ENCODE measurements around the gene CDRT4.
"Not testable (repeated sequence)": the region's sequence is repeated elsewhere in the genome, so short reads cannot be mapped to it uniquely, and the experiment has no call there.

Gene CDRT4

GRCh38 chr17:15511142-15511541 lies 43.7 kb upstream of the CDRT4 start:
- no peak overlapping the region for H3K4me3 ChIP-seq
- TF ChIP-seq CTCF (IDR thresholded peaks at IDR 0.05), result no peak
- peak overlapping the region; percentile 30 to 38 for H3K27ac ChIP-seq
- DNase-seq (ENCODE audit: low spot score), result no peak

GRCh38 chr17:15510361-15510760 lies 42.9 kb upstream of the CDRT4 start:
- TF ChIP-seq CTCF (IDR thresholded peaks at IDR 0.05), result no peak
- Histone ChIP-seq H3K27ac (peak overlapping the region; percentile 38 to 48), H3K4me3 (no peak overlapping the region)
- no peak for DNase-seq (ENCODE audit: low spot score)

- no peak for TF ChIP-seq CTCF (IDR thresholded peaks at IDR 0.05)
- peak overlapping the region; percentile 70 to 79 for H3K27ac ChIP-seq
- no peak overlapping the region for H3K4me3 ChIP-seq
- DNase-seq (ENCODE audit: low spot score), result no peak
Measured at GRCh38 chr17:15509095-15509494, 41.7 kb upstream of the CDRT4 start.

- TF ChIP-seq CTCF (IDR thresholded peaks at IDR 0.05), result no peak
- no peak overlapping the region for H3K4me3 ChIP-seq
- peak overlapping the region; percentile 70 to 79 for H3K27ac ChIP-seq
- DNase-seq (ENCODE audit: low spot score), result no peak
Measured at GRCh38 chr17:15508466-15508865, 41.0 kb upstream of the CDRT4 start.

GRCh38 chr17:15507896-15508295 lies 40.5 kb upstream of the CDRT4 start:
- H3K4me3 ChIP-seq, result no peak overlapping the region
- TF ChIP-seq CTCF (IDR thresholded peaks at IDR 0.05), result no peak
- peak overlapping the region; percentile 70 to 79 for H3K27ac ChIP-seq
- DNase-seq (ENCODE audit: low spot score), result no peak

DNA sequence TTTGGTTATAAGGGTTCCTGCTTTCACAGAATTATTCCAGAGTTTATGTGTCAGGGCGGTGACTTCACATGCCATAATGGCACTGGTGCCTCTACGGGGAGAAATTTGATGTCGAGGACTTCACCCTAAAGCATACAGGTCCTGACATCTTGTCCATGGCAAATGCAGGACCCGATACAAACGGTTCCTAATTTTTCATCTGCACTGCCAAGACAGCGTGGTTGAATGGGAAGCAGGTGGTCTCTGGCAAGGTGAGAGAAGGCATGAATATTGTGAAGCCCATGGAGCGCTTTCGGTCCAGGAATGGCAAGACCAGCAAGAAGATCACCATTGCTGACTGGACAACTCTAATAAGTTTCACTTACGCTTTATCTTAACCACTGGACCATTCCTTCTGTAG lies 39.6 kb upstream of the CDRT4 start:
- TF ChIP-seq CTCF (IDR thresholded peaks at IDR 0.05), result no peak
- Histone ChIP-seq H3K4me3 (no peak overlapping the region), H3K27ac (no peak overlapping the region)
- DNase-seq (ENCODE audit: low spot score), result no peak

DNA sequence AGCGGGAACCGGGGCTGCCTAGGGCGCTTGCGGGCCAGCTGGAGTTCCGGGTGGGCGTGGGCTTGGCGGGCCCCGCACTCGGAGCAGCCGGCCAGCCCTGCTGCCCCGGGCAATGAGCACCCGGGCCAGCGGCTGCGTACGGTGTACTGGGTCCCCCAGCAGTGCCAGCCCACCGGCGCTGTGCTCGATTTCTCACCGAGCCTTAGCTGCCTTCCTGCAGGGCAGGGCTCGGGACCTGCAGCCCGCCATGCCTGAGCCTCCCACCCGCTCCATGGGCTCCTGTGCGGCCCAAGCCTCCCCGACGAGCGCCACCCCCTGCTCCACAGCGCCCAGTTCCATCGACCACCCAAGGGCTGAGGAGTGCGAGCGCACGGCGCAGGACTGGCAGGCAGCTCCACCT lies 38.3 kb upstream of the CDRT4 start:
- H3K4me3 ChIP-seq; DNase-seq (ENCODE audit: low spot score); H3K27ac ChIP-seq: not testable (repeated sequence)

DNA sequence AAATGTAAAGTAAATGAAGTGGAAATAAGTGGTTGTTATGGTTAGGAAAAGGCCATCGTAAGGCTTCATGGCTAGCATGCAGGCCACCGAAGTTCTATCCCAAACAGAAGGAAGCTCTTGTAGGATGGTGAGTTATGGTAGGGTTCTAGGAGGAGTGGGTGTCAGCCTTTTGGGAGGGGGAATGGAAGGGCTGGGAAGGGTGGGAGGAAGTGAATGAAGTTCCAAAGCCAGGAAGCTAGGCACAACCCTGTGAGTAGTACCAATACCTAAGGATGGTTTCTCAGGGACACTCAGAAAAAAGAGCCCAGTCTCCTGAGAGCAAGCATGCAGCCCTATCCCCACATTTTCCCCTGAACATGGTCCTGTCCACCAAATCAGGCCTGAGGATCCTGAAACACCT lies 36.3 kb upstream of the CDRT4 start:
- TF ChIP-seq CTCF (IDR thresholded peaks at IDR 0.05), result no peak
- H3K4me3 ChIP-seq, result no peak overlapping the region
- no peak overlapping the region for H3K27ac ChIP-seq
- no peak for DNase-seq (ENCODE audit: low spot score)

Measured in coronary artery (tissue), 2 donors.